A549 (cell line): ENCODE measurements around the gene TGFBR3L.

Experiments
- CTCF ChIP-seq: fragments of >200 bp; sonication (Bioruptor Twin); formaldehyde crosslinking; IDR thresholded peaks from 3 replicates; pipeline ENCODE4 v1.5.1; 2016
- EP300 ChIP-seq, 2 experiments: fragments of >200 bp; sonication (Bioruptor Twin); formaldehyde crosslinking; IDR thresholded peaks; 2 replicates in 1 of 2; 3 replicates in 1 of 2; pipeline ENCODE4 v1.6.1; 2016 to 2017
- HEYL ChIP-seq: fragments of 250-450 bp; sonication (Bioruptor Pico); IDR thresholded peaks from 2 replicates; pipeline ENCODE4 v1.8.0; 2021; ENCODE audit warnings: mild to moderate bottlenecking, moderate library complexity
- MAX ChIP-seq: IDR thresholded peaks from 2 replicates; pipeline ENCODE4 v1.6.1; 2012
- POLR2A ChIP-seq: IDR thresholded peaks from 2 replicates; pipeline ENCODE4 v1.6.1; 2012; ENCODE audit warnings: mild to moderate bottlenecking, low read length
- ZFP36 ChIP-seq: fragments of 450-650 bp; IDR thresholded peaks from 2 replicates; pipeline ENCODE4 v1.6.1; 2014; ENCODE audit warnings: borderline replicate concordance; ENCODE audit not compliant: partially characterized antibody

DNA sequence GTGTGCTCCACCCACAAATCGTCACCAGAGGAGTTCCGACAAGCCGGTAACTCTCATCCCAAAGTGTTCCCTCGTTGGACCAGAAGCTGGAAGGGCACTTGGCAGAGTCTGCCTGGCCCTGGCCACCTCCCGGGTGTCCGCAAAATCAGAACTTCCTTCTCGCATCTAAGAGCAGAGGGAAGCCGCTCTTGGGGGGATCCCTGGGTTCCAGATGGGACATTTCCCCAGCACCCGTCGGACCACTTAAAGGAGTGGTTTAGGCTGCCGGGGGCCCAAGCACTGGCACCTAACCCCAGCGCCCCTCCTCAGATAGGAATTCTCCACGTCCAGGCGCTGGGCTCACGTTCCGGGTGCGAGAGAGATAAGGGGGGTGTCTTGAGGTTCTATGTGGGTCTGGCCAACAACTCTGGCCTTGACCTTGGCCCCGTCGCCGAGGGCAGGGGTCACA is 11.8 kb upstream of the TGFBR3L start:
- TF ChIP-seq CTCF (no peak), EP300 (IDR thresholded peaks at IDR 0.05) (no peak), ZFP36 (no peak), POLR2A (no peak), HEYL (CRISPR knock-in tag) (no peak), MAX (no peak)
